ENCODE results near the gene KAZN.

Gene KAZN

GRCh38 chr1:14698314-14698713, 99.8 kb downstream of the KAZN start:
- no peak for TF ChIP-seq CTCF (IDR thresholded peaks at IDR 0.05; ENCODE audit: insufficient read depth, missing control alignments)
- no peak for FAIRE-seq
- no peak for DNase-seq (ENCODE audit: insufficient read length, low spot score)

GRCh38 chr1:14699620-14700019, 101.1 kb downstream of the KAZN start:
- TF ChIP-seq CTCF (IDR thresholded peaks at IDR 0.05; ENCODE audit: insufficient read depth, missing control alignments) = no peak
- no peak for FAIRE-seq
- no peak for DNase-seq (ENCODE audit: insufficient read length, low spot score)

GRCh38 chr1:14704846-14705245, 106.4 kb downstream of the KAZN start:
- no peak for FAIRE-seq
- no peak for DNase-seq (ENCODE audit: insufficient read length, low spot score)
- no peak for TF ChIP-seq CTCF (IDR thresholded peaks at IDR 0.05; ENCODE audit: insufficient read depth, missing control alignments)

DNA sequence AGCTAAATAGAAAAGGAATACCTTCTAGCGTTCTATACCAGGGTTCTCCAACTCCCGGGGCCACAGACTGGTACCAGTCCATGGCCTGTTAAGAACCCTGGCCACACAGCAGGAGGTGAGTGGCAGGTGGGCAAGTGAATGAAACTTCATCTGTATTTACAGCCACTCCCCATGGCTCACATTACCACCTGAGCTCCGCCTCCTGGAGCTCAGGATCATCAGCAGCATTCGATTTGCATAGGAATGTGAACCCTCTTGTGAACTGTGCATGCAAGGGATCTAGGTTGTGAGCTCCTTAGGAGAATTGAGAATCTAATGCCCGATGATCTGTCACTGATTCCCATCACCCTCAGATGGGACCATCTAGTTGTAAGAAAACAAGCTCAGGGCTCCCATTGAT, 107.3 kb downstream of the KAZN start:
- TF ChIP-seq CTCF (IDR thresholded peaks at IDR 0.05; ENCODE audit: insufficient read depth, missing control alignments) = no peak
- FAIRE-seq (no peak), DNase-seq (ENCODE audit: insufficient read length, low spot score) (no peak)

GRCh38 chr1:14706631-14707030, 108.1 kb downstream of the KAZN start:
- TF ChIP-seq CTCF (IDR thresholded peaks at IDR 0.05; ENCODE audit: insufficient read depth, missing control alignments) = no peak
- FAIRE-seq = no peak
- no peak for DNase-seq (ENCODE audit: insufficient read length, low spot score)

DNA sequence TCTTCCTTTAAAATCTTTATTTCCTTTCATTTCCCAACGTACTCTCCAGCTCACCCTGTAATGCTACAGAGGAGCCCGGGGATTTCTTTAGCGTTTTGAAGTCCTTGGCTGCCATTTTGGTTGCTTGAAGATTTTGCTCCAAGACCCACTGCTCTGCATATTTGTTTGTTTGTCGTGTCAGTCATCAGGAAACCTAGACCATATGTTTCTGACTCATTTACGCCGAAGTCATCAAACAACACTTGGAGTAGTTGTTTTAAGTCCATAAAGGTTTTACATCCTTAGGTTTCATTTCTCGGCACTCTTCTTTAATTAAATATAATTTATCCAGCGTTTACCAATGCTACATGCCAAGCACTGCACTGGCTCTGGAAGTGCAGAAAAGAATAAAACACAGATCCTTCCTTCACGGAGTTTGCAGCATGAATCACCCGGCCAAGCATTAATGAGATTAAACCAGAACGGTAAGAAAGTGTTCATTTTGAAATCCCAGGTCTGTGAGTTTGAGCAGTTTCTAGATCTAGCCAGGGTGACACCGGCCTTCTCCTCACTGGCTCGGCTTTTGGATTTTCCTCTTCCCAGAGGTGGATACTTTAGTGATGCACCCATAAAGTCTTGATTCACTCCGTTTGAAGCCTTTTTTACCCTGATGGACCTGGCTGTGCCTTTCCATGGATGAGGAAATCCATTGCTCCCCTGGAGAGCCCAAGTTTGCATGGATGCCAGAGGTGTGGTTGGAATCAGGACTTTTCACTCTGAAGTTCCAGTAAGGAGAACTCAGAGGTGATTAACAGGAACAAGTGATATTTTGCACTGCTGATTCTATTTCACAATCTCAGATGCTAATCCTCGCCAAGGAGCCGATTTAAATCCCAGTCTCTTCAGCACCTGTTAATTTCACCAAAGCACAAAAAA, 109.3 kb downstream of the KAZN start:
- TF ChIP-seq CTCF (IDR thresholded peaks at IDR 0.05; ENCODE audit: insufficient read depth, missing control alignments) = no peak
- no peak for FAIRE-seq
- no peak for DNase-seq (ENCODE audit: insufficient read length, low spot score)

GRCh38 chr1:14710331-14710730, 111.8 kb downstream of the KAZN start:
- FAIRE-seq (no peak), DNase-seq (ENCODE audit: insufficient read length, low spot score) (no peak)
- no peak for TF ChIP-seq CTCF (IDR thresholded peaks at IDR 0.05; ENCODE audit: insufficient read depth, missing control alignments)
